HUES64 (cell line): Measurements from ENCODE around the gene AKAP13.
"Not testable (repeated sequence)": the region's sequence is repeated elsewhere in the genome, so short reads cannot be mapped to it uniquely, and the experiment has no call there.

Experiments
- H3K27ac ChIP-seq: 2 replicates; pipeline ENCODE4 v1.7.0; 2013; ENCODE audit warnings: low read depth, low read length, inconsistent platforms
- H3K27me3 ChIP-seq: 2 replicates; pipeline ENCODE4 v1.6.1; 2013; ENCODE audit warnings: mild to moderate bottlenecking, low read length; ENCODE audit not compliant: insufficient read depth
- H3K36me3 ChIP-seq: 2 replicates; pipeline ENCODE4 v1.6.1; 2013; ENCODE audit warnings: mild to moderate bottlenecking, low read length; ENCODE audit not compliant: insufficient read depth
- H3K4me1 ChIP-seq: 2 replicates; pipeline ENCODE4 v1.6.1; 2013; ENCODE audit warnings: mild to moderate bottlenecking, low read length, moderate library complexity; ENCODE audit not compliant: insufficient read depth
- H3K4me3 ChIP-seq: 2 replicates; pipeline ENCODE4 v1.5.1; 2013; ENCODE audit warnings: mild to moderate bottlenecking, low read length, moderate library complexity
- H3K9ac ChIP-seq: 2 replicates; pipeline ENCODE4 v1.6.1; 2013; ENCODE audit warnings: mild to moderate bottlenecking, low read depth, low read length
- H3K9me3 ChIP-seq: 2 replicates; pipeline ENCODE4 v1.6.1; 2013; ENCODE audit warnings: low read depth, low read length; ENCODE audit not compliant: insufficient read depth
- WGBS: fragments of 150-250, 120-280 bp; methylation state at CpG from one replicate; pipeline ENCODE4 v1.1.7; 2013; ENCODE audit warnings: missing lambda C conversion rate; 5-methylcytosine and 5-hydroxymethylcytosine counted together

AKAP13 gene

DNA sequence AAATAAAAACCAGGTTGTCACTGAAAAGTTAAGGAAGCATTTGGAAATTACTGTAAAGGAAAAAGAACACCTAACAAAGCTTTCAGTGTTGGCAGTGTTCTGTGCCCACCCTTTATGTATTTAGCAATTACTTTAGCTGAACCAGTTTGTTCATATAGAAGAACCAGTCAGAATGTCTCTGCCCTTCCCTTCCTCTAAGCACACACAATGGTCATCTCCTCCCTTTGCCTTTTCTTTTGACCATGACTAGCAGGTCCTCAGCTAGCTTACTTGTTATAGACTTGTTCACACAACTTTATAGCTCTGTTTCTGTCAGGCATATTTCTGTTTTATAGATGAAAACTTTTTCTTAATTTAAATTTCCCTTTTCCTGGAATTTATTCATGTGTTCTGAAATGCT lies 59.6 kb downstream of the AKAP13 start:
- no peaks in the 10 kb centered on the region for H3K27me3 ChIP-seq
- no peak overlapping the region for H3K27ac ChIP-seq
- no peak overlapping the region for H3K9ac ChIP-seq
- no peaks in the 10 kb centered on the region for H3K9me3 ChIP-seq
- peaks cover 25% of the 10 kb centered on the region for H3K4me1 ChIP-seq
- no peak overlapping the region for H3K4me3 ChIP-seq
- no peaks in the 10 kb centered on the region for H3K36me3 ChIP-seq

DNA sequence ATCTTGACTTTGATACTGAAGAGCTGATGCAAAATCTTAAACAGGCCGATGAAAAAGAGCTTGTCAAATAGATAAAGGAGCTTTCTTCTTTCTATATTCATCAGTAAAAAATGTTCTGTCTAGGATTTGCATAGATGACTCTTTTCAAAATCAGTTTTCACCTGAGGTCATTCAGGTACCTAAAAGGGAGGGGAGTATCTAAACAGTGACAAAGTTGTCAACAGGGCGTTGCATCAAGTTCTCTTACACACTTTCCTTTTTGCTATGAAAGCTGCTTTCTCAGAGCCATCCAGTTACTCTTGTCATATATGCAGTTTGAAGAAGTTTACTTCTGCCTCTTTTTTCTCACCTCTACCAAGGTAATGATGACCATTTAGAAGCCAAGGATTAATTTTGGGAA lies 60.0 kb downstream of the AKAP13 start:
- no peak overlapping the region for H3K4me3 ChIP-seq
- peaks cover 30% of the 10 kb centered on the region for H3K4me1 ChIP-seq
- no peaks in the 10 kb centered on the region for H3K36me3 ChIP-seq
- H3K27ac ChIP-seq = no peak overlapping the region
- WGBS = no CpG with 5 or more reads among the region's 2 CpGs
- no peaks in the 10 kb centered on the region for H3K9me3 ChIP-seq
- no peak overlapping the region for H3K9ac ChIP-seq
- H3K27me3 ChIP-seq = no peaks in the 10 kb centered on the region

DNA sequence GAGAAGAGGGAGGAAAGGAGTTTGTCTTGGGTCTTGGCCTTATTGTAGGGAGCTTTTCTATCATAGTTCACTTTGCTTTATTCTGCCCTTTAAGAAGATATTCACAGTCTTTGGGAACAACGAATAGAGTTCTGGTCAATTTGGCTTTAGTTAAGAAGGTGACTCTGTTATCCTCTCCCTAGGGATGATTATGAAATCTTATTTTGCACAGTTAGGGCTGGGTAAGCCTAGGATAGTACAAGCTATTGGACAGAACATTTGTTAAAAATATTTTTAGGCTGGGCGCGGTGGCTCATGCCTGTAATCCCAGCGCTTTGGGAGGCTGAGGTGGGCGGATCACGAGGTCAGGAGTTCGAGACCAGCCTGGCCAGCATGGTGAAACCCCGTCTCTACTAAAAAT lies 61.5 kb downstream of the AKAP13 start:
- H3K27ac ChIP-seq, H3K4me3 ChIP-seq, H3K9me3 ChIP-seq, H3K36me3 ChIP-seq, H3K9ac ChIP-seq, H3K27me3 ChIP-seq: not testable (repeated sequence)
- 94% methylated on average over 4 of the region's 8 CpGs for WGBS
- H3K4me1 ChIP-seq = peaks cover 32% of the 10 kb centered on the region

DNA sequence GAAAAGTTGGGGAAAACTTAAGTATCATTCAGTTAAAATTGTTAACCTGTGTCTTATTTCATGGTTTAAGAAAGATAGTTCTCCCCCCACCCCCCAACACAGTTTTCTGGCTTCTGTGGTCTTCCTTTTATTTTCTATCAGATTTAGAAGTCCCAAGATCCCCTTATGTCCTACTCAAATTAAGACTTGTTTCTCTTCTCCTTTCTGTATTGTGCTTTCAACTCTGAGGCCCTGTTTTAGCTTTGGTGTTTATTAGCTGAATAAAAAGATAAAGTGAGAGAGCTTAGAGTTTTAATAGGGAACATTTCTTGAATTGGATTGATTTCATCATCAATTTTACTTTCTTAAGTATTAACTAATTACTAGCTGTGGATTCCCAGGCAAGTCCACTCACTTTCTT lies 62.6 kb downstream of the AKAP13 start:
- H3K9ac ChIP-seq = peak overlapping the region; percentile 40; the same call in 1 of the 2 replicates
- no peaks in the 10 kb centered on the region for H3K9me3 ChIP-seq
- H3K4me1 ChIP-seq = peaks cover 32% of the 10 kb centered on the region
- no peaks in the 10 kb centered on the region for H3K27me3 ChIP-seq
- H3K36me3 ChIP-seq = no peaks in the 10 kb centered on the region
- no peak overlapping the region; the same call in 1 of the 2 replicates for H3K27ac ChIP-seq
- H3K4me3 ChIP-seq = no peak overlapping the region

DNA sequence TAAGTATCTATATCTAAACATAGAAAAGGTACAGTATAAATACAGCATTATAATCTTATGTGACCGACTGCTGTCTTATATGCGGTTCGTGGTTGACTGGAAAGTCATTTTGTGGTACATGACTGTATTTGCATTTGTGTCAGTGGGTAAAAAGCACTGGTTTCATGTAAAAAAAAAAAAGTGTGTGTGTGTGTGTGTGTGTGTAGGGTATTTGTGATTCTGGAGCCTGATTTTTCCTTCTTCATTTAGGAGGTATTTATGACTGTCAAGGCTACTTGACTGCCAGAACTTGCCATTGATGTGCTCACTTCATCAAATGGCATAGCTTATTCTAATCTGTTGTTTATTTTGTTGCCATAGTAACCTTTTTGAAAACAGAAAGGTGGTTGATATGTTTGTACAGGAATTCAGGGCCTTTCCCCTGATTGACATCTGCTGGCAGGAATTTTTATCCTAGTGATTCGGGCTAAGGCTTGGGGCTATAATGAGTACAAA lies 63.2 kb downstream of the AKAP13 start:
- Histone ChIP-seq H3K4me1 (peaks cover 32% of the 10 kb centered on the region), H3K9me3 (no peaks in the 10 kb centered on the region), H3K9ac (no peak overlapping the region), H3K36me3 (no peaks in the 10 kb centered on the region), H3K27me3 (no peaks in the 10 kb centered on the region), H3K4me3 (no peak overlapping the region), H3K27ac (no peak overlapping the region; the same call in 1 of the 2 replicates)
- 94% methylated on average over 3 of the region's 4 CpGs for WGBS

DNA sequence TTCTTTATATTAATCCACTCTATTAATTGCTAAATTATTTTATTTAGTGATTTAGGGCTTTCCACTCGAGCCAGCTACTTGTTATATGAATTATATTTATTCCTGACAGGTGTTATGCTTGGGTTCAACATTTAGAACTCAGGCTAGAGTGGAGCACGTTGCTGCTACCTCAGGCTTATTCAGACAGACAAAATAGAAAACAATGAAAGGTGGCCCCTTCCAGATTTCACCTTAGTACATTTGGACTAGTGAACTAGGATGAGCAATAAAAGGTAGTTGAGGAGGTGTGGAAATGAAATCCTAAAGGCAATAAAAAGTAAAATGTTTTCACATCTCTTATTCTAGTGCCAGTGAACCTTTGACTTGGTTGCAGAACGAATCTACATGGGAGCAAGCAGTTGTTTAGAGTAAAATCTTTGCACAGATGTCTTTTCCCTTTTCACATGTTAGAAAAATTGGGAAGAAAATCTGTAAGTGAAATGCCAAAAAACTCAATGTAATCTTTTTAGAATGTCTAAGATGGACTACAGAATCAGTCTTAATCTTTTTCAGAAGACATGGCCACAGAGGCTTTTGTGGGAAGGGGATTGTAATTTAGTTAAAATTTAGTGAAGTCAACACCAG lies 63.8 kb downstream of the AKAP13 start:
- peaks cover 32% of the 10 kb centered on the region for H3K4me1 ChIP-seq
- WGBS = 81% methylated on average over 3 of the region's 3 CpGs
- H3K27ac ChIP-seq = peak overlapping the region; percentile 69
- H3K27me3 ChIP-seq = no peaks in the 10 kb centered on the region
- peak overlapping the region; percentile 40; the same call in 1 of the 2 replicates for H3K9ac ChIP-seq
- H3K9me3 ChIP-seq = no peaks in the 10 kb centered on the region
- no peaks in the 10 kb centered on the region for H3K36me3 ChIP-seq
- H3K4me3 ChIP-seq = no peak overlapping the region

DNA sequence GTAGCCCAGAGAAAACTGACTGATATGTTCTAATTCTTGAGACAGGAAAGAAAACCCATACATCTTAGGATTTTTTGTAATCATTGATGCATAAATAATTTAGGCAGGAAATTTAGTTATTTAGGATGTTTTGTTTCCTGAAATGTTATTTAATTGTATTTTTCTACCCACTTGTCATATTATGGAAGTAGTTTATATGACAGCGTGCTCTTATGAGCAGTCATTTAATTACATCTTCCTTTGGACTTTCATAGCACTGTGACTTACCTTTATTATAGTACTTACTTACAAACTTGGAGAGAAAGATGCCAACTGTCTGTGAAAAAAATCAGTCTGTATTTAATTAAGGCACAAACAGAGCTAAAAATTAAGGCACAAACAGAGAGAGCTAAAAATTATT lies 65.0 kb downstream of the AKAP13 start:
- Histone ChIP-seq H3K27me3 (no peaks in the 10 kb centered on the region), H3K27ac (no peak overlapping the region), H3K9me3 (peaks cover 8% of the 10 kb centered on the region), H3K4me3 (no peak overlapping the region), H3K4me1 (peaks cover 32% of the 10 kb centered on the region), H3K36me3 (no peaks in the 10 kb centered on the region), H3K9ac (no peak overlapping the region)
- no CpG with 5 or more reads among the region's 1 CpG for WGBS

DNA sequence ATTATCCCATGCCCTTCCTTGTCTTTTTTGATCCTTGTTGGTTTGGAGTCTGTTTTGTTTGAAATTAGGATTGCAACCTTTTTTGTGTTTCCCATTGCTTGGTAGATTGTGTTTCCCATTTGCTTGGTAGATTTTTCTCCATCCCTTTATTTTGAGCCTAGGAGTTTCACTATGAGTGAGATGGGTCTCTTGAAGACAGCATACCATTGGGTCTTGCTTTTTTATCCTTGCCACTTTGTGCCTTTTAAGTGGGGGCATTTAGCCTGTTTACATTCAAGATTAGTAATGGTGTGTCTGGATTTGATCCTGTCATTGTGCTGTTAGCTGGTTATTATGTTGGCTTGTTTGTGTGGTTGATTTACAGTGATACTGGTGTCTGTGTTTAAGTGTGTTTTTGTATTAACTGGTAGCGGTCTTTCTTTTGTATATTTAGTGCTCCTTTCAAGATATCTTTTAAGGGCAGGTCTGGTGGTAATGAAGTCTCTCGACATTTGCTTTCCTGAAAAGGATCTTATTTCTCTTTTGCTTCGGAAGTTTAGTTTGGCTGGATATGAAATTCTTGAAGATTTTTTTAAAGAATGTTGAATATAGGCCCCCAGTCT lies 70.8 kb downstream of the AKAP13 start:
- Histone ChIP-seq H3K4me1 (peaks cover 20% of the 10 kb centered on the region), H3K27ac (no peak overlapping the region)
- WGBS = 96% methylated on average over 3 of the region's 3 CpGs

DNA sequence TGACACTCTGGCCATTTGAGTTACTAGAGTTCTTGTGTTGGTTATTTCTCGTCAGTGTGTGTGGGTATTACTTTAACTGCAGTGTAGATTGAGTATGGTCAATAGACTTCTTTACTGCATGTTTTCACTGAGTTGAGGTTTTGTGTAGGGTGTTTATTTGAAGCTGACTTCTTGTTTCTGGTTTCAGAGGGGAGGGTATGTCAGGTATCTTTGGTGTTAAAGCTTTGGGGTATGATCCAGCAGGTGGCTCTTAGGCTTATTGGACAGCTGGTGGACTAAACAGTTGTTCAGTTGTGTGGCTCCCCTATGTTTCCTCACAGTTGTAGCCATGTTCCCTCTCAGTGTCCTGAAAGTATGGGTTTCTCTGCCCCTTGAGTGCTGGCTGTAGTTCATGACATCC lies 72.0 kb downstream of the AKAP13 start:
- Histone ChIP-seq H3K4me3 (no peak overlapping the region), H3K36me3 (no peaks in the 10 kb centered on the region), H3K9ac (no peak overlapping the region), H3K9me3 (peaks cover 12% of the 10 kb centered on the region), H3K27ac (no peak overlapping the region), H3K4me1 (peaks cover 23% of the 10 kb centered on the region), H3K27me3 (no peaks in the 10 kb centered on the region)
- WGBS = 100% methylated on average over 1 of the region's 1 CpG

More for the DNA sequence above, 70.8 kb downstream of the AKAP13 start:
- Histone ChIP-seq H3K36me3 (no peaks in the 10 kb centered on the region), H3K9ac (no peak overlapping the region), H3K9me3 (peaks cover 12% of the 10 kb centered on the region), H3K27me3 (no peaks in the 10 kb centered on the region), H3K4me3 (no peak overlapping the region)

DNA sequence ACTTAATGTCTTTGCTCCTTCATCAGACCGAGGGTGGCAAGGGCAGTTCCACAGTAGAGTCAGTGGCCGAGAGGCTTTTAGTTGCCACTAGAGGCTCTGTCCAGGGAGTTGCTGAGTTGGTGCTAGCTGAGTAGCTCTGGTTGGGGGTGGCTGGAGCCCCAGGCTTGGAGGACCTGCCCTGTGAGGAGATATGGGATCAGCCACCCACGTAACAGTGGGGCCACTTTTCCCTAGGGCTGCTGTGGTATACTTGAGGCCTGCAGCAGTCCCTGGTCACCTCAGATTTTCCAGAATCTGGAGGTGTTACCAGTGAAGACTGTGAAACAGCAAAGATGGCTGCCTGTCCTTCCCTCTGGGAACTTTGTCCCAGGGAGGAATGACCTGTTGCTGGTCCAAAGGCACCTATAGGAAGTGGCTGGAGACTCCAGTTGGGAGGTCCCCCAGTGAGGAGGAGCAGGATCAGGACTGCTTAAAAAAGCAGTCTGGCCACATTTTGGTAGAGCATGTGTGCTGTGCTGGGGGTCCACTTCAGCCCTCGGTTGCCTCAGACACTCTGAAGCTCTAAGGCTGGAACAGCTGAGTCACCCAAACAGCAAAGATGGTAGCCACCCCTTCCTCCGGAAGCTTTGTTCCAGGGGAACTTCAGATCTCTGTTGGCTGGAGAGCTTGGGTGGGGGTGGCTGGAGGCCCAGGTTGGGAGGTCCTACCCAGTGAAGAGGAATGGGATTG lies 72.9 kb downstream of the AKAP13 start:
- no peak overlapping the region for H3K4me3 ChIP-seq
- H3K9me3 ChIP-seq = peaks cover 12% of the 10 kb centered on the region
- no peak overlapping the region for H3K9ac ChIP-seq
- H3K27me3 ChIP-seq = no peaks in the 10 kb centered on the region
- 91% methylated on average over 5 of the region's 5 CpGs for WGBS
- H3K27ac ChIP-seq = no peak overlapping the region
- H3K36me3 ChIP-seq = no peaks in the 10 kb centered on the region
- peaks cover 25% of the 10 kb centered on the region for H3K4me1 ChIP-seq

DNA sequence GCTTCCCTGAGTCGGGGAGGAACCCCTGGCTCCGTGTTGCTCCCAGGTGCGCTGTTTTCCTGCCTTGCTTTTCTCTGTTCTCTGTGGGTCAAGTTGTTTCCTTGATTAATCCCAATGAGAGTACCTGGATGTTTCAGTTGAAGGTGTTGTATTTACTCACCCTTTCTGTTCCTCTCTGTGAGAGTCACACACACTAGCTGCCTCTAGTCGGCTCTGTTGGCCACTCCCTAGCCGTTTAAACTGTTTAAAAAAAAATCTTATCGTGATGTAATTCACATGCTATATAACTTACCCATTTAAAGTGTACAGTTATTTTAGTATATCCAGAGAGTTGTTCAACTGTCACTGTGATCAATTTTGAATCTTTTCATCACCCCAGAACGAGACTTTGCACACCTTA lies 74.0 kb downstream of the AKAP13 start:
- peaks cover 12% of the 10 kb centered on the region for H3K9me3 ChIP-seq
- no peak overlapping the region for H3K4me3 ChIP-seq
- H3K27me3 ChIP-seq = no peaks in the 10 kb centered on the region
- no peaks in the 10 kb centered on the region for H3K36me3 ChIP-seq
- H3K4me1 ChIP-seq = peaks cover 25% of the 10 kb centered on the region
- H3K27ac ChIP-seq = peak overlapping the region; percentile 5; the same call in 1 of the 2 replicates
- no peak overlapping the region for H3K9ac ChIP-seq
- 85% methylated on average over 6 of the region's 7 CpGs for WGBS
